GM19025 (cell line): Measurements from ENCODE around the gene CDC37L1.
A peak's percentile ranks its signal among the peaks of the same experiment; 100 is the strongest.

Source experiments
- ATAC-seq: cut with Tn5 transposase; IDR thresholded peaks from one replicate; pipeline ENCODE4 v1.9.1; 2021; ENCODE audit warnings: mild to moderate bottlenecking, low read depth, moderate library complexity; ENCODE audit not compliant: unreplicated experiment

Gene CDC37L1

GRCh38 chr9:4667681-4668080 is 11.7 kb upstream of the CDC37L1 start:
- ATAC-seq, result no peak

GRCh38 chr9:4668604-4669003 is 10.8 kb upstream of the CDC37L1 start:
- no peak for ATAC-seq

GRCh38 chr9:4669890-4670289 is 9.5 kb upstream of the CDC37L1 start:
- ATAC-seq, result no peak

GRCh38 chr9:4670591-4670990 is 8.8 kb upstream of the CDC37L1 start:
- no peak for ATAC-seq

- ATAC-seq, result no peak
Observed at GRCh38 chr9:4671737-4672136, 7.6 kb upstream of the CDC37L1 start.

GRCh38 chr9:4674783-4675182 is 4.6 kb upstream of the CDC37L1 start:
- ATAC-seq, result no peak

GRCh38 chr9:4677392-4677791 is 2.0 kb upstream of the CDC37L1 start:
- no peak for ATAC-seq

- ATAC-seq, result no peak
Observed at GRCh38 chr9:4678679-4679267, 596 bp upstream of the CDC37L1 start.

GRCh38 chr9:4680173-4680525 is 780 bp downstream of the CDC37L1 start:
- ATAC-seq, result no peak

- ATAC-seq, result no peak
Observed at GRCh38 chr9:4680750-4681149, 1.4 kb downstream of the CDC37L1 start.

- no peak for ATAC-seq
Observed at GRCh38 chr9:4684820-4685219, 5.5 kb downstream of the CDC37L1 start.

- no peak for ATAC-seq
Observed at GRCh38 chr9:4686112-4686511, 6.7 kb downstream of the CDC37L1 start.

GRCh38 chr9:4686584-4686983 is 7.2 kb downstream of the CDC37L1 start:
- ATAC-seq, result no peak

- no peak for ATAC-seq
Observed at GRCh38 chr9:4689021-4689420, 9.7 kb downstream of the CDC37L1 start.

GRCh38 chr9:4689687-4690104 is 10.3 kb downstream of the CDC37L1 start:
- ATAC-seq, result peak; percentile 72

- ATAC-seq, result peak; percentile 52
Observed at GRCh38 chr9:4690144-4690543, 10.8 kb downstream of the CDC37L1 start.

GRCh38 chr9:4691795-4692194 is 12.4 kb downstream of the CDC37L1 start:
- no peak for ATAC-seq

GRCh38 chr9:4700091-4700490 is 20.7 kb downstream of the CDC37L1 start:
- no peak for ATAC-seq

GRCh38 chr9:4700932-4701331 is 21.6 kb downstream of the CDC37L1 start:
- ATAC-seq, result no peak

- ATAC-seq, result no peak
Observed at GRCh38 chr9:4701526-4701925, 22.2 kb downstream of the CDC37L1 start.

GRCh38 chr9:4704129-4704528 is 24.8 kb downstream of the CDC37L1 start:
- ATAC-seq, result no peak

GRCh38 chr9:4706021-4706420 is 26.7 kb downstream of the CDC37L1 start:
- ATAC-seq, result no peak

- ATAC-seq, result no peak
Observed at GRCh38 chr9:4706971-4707622, 27.7 kb downstream of the CDC37L1 start.
